Activated CD8-positive, alpha-beta memory T cell treated with anti-CD3 and anti-CD28 coated beads, Interleukin-2, amount 50 U/mL, for 24 hours (primary cell): ENCODE measurements around the gene TGM1.
"Not testable (repeated sequence)": the region's sequence is repeated elsewhere in the genome, so short reads cannot be mapped to it uniquely, and the experiment has no call there.

ENCODE experiments used
- DNase-seq: peaks from one replicate; pipeline ENCODE4 v3.0.0-alpha.2; 2020; ENCODE audit errors: extremely low read depth

TGM1 gene

DNA sequence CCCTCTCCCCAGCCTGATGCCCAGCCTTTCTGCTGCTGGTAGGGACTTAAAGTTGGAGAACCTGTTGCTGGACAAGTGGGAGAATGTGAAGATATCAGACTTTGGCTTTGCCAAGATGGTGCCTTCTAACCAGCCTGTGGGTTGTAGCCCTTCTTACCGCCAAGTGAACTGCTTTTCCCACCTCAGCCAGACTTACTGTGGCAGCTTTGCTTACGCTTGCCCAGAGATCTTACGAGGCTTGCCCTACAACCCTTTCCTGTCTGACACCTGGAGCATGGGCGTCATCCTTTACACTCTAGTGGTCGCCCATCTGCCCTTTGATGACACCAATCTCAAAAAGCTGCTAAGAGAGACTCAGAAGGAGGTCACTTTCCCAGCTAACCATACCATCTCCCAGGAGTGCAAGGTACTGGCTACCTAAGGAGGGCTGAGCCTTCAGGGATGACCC lies 55.8 kb downstream of the TGM1 start:
- DNase-seq, result no peak

DNA sequence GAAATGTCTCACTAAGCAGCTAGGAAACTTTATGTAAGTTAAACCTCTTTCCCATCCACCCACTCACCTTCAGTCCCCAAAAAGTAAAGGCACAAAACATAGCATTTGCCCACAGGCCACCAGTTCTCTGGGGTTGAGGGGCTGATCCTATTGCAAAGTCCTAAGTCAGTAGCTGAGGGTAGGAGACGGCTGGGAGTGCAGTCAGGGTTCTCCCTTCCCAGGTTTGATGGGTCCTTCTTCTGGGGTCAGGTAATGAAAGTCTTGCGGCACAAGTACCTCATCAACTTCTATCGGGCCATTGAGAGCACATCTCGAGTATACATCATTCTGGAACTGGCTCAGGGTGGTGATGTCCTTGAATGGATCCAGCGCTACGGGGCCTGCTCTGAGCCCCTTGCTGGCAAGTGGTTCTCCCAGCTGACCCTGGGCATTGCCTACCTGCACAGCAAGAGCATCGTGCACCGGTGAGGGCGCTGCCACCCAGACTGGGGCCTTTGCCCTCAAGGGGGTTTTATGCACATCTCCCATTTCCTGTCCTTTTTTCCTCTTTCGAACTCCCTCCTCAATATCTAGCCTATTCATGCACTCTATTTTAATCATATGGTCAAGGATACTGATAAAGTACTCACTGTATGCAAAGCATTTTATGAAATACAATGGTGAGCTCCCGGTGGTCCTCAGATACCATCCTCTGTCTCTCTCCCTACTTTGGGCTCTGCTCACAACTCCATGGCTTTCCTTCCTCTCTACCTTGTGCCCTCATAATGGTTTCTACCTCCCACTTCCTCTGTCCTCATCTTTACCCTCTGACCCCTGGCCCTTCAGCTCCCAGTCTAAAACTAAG lies 56.5 kb downstream of the TGM1 start:
- no peak for DNase-seq

DNA sequence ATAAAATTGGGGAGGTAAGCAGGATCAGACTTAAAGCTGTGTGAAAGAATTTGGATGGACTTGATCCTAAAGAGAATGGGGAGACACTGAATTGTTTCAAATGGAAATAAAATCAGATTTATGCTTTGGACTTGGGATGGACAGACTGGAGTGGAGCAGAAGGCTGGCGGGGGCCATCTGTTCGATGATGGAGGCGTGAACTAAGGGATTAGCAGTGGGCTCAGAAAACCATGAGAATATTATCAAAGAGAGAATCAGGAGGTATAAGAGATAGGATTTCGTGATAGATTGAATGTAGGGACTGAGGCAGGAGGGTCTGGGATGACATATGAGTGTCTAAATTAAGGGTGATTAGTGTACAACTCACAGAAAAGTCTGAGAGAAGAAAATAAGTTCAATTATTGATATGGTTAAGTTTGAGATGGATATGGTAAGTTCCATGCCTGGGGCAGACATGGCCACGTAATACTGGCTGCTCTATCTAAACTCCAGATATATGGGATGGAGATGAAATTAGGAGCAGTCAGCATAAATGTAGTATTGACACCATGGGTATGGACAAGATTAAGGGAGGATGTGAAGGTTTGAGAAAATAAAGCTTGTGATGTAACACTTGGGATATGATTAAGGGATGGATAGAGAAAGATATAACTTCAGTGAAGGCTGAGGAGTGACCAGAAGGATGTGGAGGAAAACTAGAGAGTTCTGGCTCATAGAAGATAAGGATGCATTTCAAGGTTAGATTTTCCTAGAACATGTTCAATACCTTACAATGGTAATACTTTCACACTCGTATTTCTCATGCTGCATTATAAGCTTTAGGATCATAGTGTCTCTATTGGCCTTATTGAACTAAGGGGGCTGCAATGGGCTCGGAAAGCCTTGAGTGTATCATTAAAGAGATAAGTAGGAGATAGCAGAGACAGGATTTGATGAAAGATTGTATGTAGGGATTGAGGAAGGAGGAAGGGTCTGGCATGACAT lies 58.5 kb downstream of the TGM1 start:
- DNase-seq, result no peak

DNA sequence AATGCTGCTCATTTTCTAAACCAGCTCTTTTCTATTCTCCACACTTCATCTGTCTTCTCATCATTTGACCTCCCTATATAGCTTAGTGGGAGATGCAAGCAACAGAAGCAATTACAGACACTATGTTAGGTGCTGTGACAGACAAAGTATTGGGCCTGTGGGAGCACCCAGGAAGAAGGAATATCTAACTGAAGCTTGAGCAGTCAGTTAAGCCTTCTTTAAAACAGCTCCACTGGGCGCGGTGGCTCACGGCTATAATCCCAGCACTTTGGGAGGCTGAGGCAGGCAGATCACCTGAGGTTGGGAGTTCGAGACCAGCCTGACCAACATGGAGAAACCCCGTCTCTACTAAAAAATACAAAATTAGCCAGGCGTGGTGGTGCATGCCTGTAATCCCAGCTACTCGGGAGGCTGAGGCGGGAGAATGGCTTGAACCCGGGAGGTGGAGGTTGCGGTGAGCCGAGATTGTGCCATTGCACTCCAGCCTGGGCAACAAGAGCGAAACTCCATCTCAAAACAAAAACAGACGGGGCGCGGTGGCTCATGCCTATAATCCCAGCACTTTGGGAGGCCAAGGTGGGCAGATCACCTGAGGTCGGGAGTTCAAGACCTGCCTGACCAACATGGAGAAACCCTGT lies 59.6 kb downstream of the TGM1 start:
- not testable (repeated sequence) for DNase-seq

DNA sequence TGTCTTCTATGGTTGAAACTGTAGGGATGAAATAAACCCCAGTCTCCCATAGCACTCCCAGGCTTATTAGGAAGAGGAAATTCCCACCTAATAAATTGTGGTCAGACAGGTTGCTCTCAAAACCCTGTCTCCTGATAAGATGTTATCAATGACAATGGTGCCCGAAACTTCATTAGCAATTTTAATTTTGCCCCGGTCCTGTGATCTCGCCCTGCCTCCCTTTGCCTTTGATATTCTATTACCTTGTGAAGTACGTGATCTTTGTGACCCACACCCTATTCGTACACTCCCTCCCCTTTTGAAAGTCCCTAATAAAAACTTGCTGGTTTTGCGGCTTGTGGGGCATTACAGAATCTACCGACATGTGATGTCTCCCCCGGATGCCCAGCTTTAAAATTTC lies 60.4 kb downstream of the TGM1 start:
- DNase-seq, result not testable (repeated sequence)
